ENCODE results near the gene CAPZA1. TPM values are rescaled to one million over a fixed set of nuclear protein-coding genes. Genes with fewer than 3 reads are reported as not detected.

The CAPZA1 gene
- total and polyA plus RNA-seq, 2 donors (not counting 3 experiments of a cell fraction or from before 2014, with no cell fraction given), result 77.1 to 183 TPM

- Histone ChIP-seq H3K27ac (ENCODE audit: insufficient read depth, low read depth, low read length) (peak within 1 kb of the TSS; percentile 69), H4K20me1 (replicated peaks; ENCODE audit: control insufficient read depth, extremely low read depth, insufficient read depth, low read length) (peaks cover 2% of the 10 kb centered on the region), H3K4me2 (ENCODE audit: insufficient read depth, low read length) (peak within 1 kb of the TSS; percentile 90), H3K79me2 (ENCODE audit: control insufficient read depth, insufficient read depth, low read length) (peaks cover 16% of the 10 kb centered on the region), H2AFZ (ENCODE audit: low read depth, low read length) (peak within 1 kb of the TSS; percentile 74), H3K4me1 (ENCODE audit: control insufficient read depth, extremely low read depth, insufficient read depth, low read length) (peaks cover 21% of the 10 kb centered on the region), H3K9me3 (replicated peaks; ENCODE audit: control insufficient read depth, insufficient read depth, low read length) (no peaks in the 10 kb centered on the region), H3K4me3 (replicated peaks in 1 of 3; ENCODE audit: insufficient read depth in 1 of 3, low read depth in 1 of 3, low read length in 3 of 3) (peak within 1 kb of the TSS; percentile 67 to 88 (median 82)), H3K36me3 (ENCODE audit: control insufficient read depth in 2 of 2, extremely low read depth in 1 of 2, insufficient read depth in 2 of 2, low read length in 2 of 2) (peaks cover 0 to 16% of the 10 kb centered on the region in 2 experiments), H3K9ac (replicated peaks; ENCODE audit: extremely low read depth, insufficient read depth, low read length) (peak within 1 kb of the TSS; percentile 78), H3K9me1 (replicated peaks; ENCODE audit: control insufficient read depth, extremely low read depth, insufficient read depth, low read length) (no peaks in the 10 kb centered on the region), H3K27me3 (ENCODE audit: control insufficient read depth in 2 of 2, insufficient read depth in 2 of 2, low read length in 2 of 2) (no peaks in the 10 kb centered on the region)
- DNase-seq (ENCODE audit: low read depth, low spot score) (peak; percentile 81), FAIRE-seq (no peak)
- intact Hi-C loops (cut with micrococcal nuclease) (loop anchor here (1.0 to 2.0 kb wide), 6 partner anchors 26 to 283 kb away; partner anchors contain the start of genes CAPZA1 and ST7L), dilution Hi-C loops (cut with MboI; ENCODE audit: extremely low pct_ligation_motif_present, low sequenced_read_pairs) (no loop called here)
- CTCF ChIA-PET, result interaction anchor here (0.7 to 5.5 kb wide), 22 partner anchors 13 to 284 kb away, joined by 3 to 57 read pairs (median 6); partner anchors contain the start of genes CTTNBP2NL, PPM1J and RHOC
- TSS peak; percentile 56 for BruUV-seq (replicated peaks)
- TF ChIP-seq POLR2AphosphoS5 (IDR thresholded peaks at IDR 0.05; ENCODE audit: insufficient read depth, low read depth, low read length), result peak; percentile 64
- TF ChIP-seq CTCF (IDR thresholded peaks at IDR 0.05; ENCODE audit: extremely low read depth in 1 of 2, insufficient read depth in 1 of 2, low read depth in 1 of 2, low read length in 2 of 2), result no peak
- TF ChIP-seq FOS (IDR thresholded peaks at IDR 0.05; ENCODE audit: borderline replicate concordance, insufficient read depth, low read length), result no peak
- no peak for TF ChIP-seq MYC (IDR thresholded peaks at IDR 0.05; ENCODE audit: low read depth, low read length)
- no peak for TF ChIP-seq GATA2 (IDR thresholded peaks at IDR 0.05; ENCODE audit: insufficient read depth, insufficient read length, low read depth, low read length)
- peak; percentile 56 for TF ChIP-seq POLR2A (IDR thresholded peaks at IDR 0.05; ENCODE audit: low read depth, low read length)
- TF ChIP-seq EZH2 (IDR thresholded peaks at IDR 0.05; ENCODE audit: borderline replicate concordance, low read depth, low read length, severe bottlenecking), result no peak
- POLR2A ChIA-PET, result interaction anchor here (0.7 to 3.6 kb wide), 6 partner anchors 26 to 280 kb away, joined by 3 to 19 read pairs (median 3); partner anchors contain the start of gene CTTNBP2NL
These were observed 54.9 kb downstream of the CAPZA1 start, which contains the start of gene MOV10 for GRCh38 chr1:112674440-112674985. MOV10 (plus strand) TSS chr1:112674659; CDS start chr1:112674913, 254 bp downstream.

Measured in endothelial cell of umbilical vein (primary cell).